Measurements from ENCODE around the gene ENDOU. TPM values are rescaled to one million over a fixed set of nuclear protein-coding genes. Genes with fewer than 3 reads are reported as not detected.

ENDOU gene
- total RNA-seq, 1 experiment from 2014 or later, result 0.39 TPM

GRCh38 chr12:47710278-47710677 lies 15.0 kb downstream of the ENDOU start:
- ChIA-PET POLR2A (ENCODE audit: unreplicated experiment) (interaction anchor here (0.6 kb wide), 1 partner anchor 70 kb away, joined by 24 read pairs; no protein-coding TSS in a partner anchor), CTCF (no interaction called here)
- H3K36me3 ChIP-seq (ENCODE audit: low read depth), result no peaks in the 10 kb centered on the region
- peaks cover 12% of the 10 kb centered on the region for H3K4me1 ChIP-seq (replicated peaks; ENCODE audit: insufficient read depth)
- H3K27ac ChIP-seq, result no peak overlapping the region
- H3K27me3 ChIP-seq (ENCODE audit: insufficient read depth, low read depth), result no peaks in the 10 kb centered on the region
- DNase-seq, result no peak
- H3F3A ChIP-seq (ENCODE audit: insufficient read depth, low read depth), result 0 out of 2 replicates have a peak, but pooled peaks cover 4% of the 10 kb centered on the region
- H3K4me3 ChIP-seq, result no peak overlapping the region
- H3K79me2 ChIP-seq (ENCODE audit: low read depth), result peaks cover 21% of the 10 kb centered on the region
- H3K9me2 ChIP-seq (ENCODE audit: insufficient read depth), result no peaks in the 10 kb centered on the region
- intact Hi-C loops (cut with micrococcal nuclease; ENCODE audit: unreplicated experiment), result no loop called here
- H3K9me3 ChIP-seq (ENCODE audit: insufficient read depth, low read depth), result no peaks in the 10 kb centered on the region
- no peak for TF ChIP-seq CTCF (conservative IDR thresholded peaks at IDR 0.05)
- TF ChIP-seq EZH2 (IDR thresholded peaks at IDR 0.05; ENCODE audit: low read depth), result no peak
- H3K4me2 ChIP-seq, result no peak overlapping the region
- no peaks in the 10 kb centered on the region for H4K20me1 ChIP-seq (ENCODE audit: insufficient read depth)
- BruUV-seq (replicated peaks), result no TSS peak
- no peak overlapping the region for H2AFZ ChIP-seq

DNA sequence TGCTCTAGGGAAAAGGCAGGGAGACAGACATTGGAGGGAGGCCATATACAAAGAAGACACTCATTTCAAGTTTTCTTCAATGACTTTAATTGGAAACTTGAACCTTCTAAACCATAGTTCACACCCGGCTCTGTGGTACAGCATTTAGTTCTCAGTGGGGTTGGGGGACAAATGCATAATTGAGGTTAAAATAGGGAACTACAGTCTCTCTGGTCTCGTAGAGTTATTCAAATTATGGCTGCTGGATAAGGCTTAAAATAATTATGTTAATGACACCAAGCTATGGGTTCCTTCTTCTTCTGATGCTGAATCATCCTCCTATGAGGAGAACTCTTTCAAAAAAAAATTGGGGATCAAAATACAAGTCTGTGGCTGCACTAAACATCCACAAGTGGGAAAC lies 15.6 kb downstream of the ENDOU start:
- intact Hi-C loops (cut with micrococcal nuclease; ENCODE audit: unreplicated experiment), result loop anchor here (5.0 kb wide), 1 partner anchor 323 kb away; no protein-coding TSS in a partner anchor
- H3K79me2 ChIP-seq (ENCODE audit: low read depth), result peaks cover 27% of the 10 kb centered on the region
- TF ChIP-seq CTCF (conservative IDR thresholded peaks at IDR 0.05), result no peak
- TF ChIP-seq EZH2 (IDR thresholded peaks at IDR 0.05; ENCODE audit: low read depth), result no peak
- H2AFZ ChIP-seq, result no peak overlapping the region
- H3K9me3 ChIP-seq (ENCODE audit: insufficient read depth, low read depth), result no peaks in the 10 kb centered on the region
- H3F3A ChIP-seq (ENCODE audit: insufficient read depth, low read depth), result 0 out of 2 replicates have a peak, but pooled peaks cover 4% of the 10 kb centered on the region
- ChIA-PET CTCF (no interaction called here), POLR2A (ENCODE audit: unreplicated experiment) (no interaction called here)
- DNase-seq, result no peak
- no peak overlapping the region for H3K4me3 ChIP-seq
- H3K4me2 ChIP-seq, result no peak overlapping the region
- H3K27ac ChIP-seq, result no peak overlapping the region
- no peaks in the 10 kb centered on the region for H3K36me3 ChIP-seq (ENCODE audit: low read depth)
- H3K4me1 ChIP-seq (replicated peaks; ENCODE audit: insufficient read depth), result peaks cover 17% of the 10 kb centered on the region
- H3K27me3 ChIP-seq (ENCODE audit: insufficient read depth, low read depth), result no peaks in the 10 kb centered on the region
- BruUV-seq (replicated peaks), result no TSS peak
- H3K9me2 ChIP-seq (ENCODE audit: insufficient read depth), result no peaks in the 10 kb centered on the region
- 0 out of 2 replicates have a peak, but pooled peaks cover 5% of the 10 kb centered on the region for H4K20me1 ChIP-seq (ENCODE audit: insufficient read depth)

DNA sequence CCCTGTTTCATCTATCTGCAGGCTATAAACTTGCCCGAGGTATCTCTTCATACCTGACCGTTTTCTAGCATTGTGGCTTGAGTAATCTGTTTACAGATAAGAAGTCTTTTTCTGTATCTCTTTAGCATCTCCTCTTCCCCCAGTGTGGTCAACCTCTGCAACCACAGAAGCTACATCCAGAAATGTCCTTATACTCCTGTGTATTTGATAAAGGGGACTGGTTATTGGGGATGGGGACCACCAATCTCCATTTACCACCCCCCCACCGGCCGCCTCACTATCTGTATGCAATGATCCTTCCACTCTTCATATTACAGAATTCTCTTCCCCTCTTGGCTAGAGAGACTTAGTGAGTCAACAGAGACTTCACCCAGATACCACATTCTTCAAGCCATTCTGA lies 16.1 kb downstream of the ENDOU start:
- no peak overlapping the region for H3K4me3 ChIP-seq
- H3K4me1 ChIP-seq (replicated peaks; ENCODE audit: insufficient read depth), result peaks cover 19% of the 10 kb centered on the region
- peaks cover 31% of the 10 kb centered on the region for H3K79me2 ChIP-seq (ENCODE audit: low read depth)
- ChIA-PET POLR2A (ENCODE audit: unreplicated experiment) (no interaction called here), CTCF (no interaction called here)
- H3K27ac ChIP-seq, result no peak overlapping the region
- H3K4me2 ChIP-seq, result no peak overlapping the region
- H3K27me3 ChIP-seq (ENCODE audit: insufficient read depth, low read depth), result no peaks in the 10 kb centered on the region
- no peak for DNase-seq
- intact Hi-C loops (cut with micrococcal nuclease; ENCODE audit: unreplicated experiment), result loop anchor here (5.0 kb wide), 1 partner anchor 323 kb away; no protein-coding TSS in a partner anchor
- H3K9me3 ChIP-seq (ENCODE audit: insufficient read depth, low read depth), result no peaks in the 10 kb centered on the region
- no peak overlapping the region for H2AFZ ChIP-seq
- no peaks in the 10 kb centered on the region for H3K36me3 ChIP-seq (ENCODE audit: low read depth)
- no TSS peak for BruUV-seq (replicated peaks)
- 0 out of 2 replicates have a peak, but pooled peaks cover 4% of the 10 kb centered on the region for H3F3A ChIP-seq (ENCODE audit: insufficient read depth, low read depth)
- H3K9me2 ChIP-seq (ENCODE audit: insufficient read depth), result no peaks in the 10 kb centered on the region
- 0 out of 2 replicates have a peak, but pooled peaks cover 5% of the 10 kb centered on the region for H4K20me1 ChIP-seq (ENCODE audit: insufficient read depth)
- no peak for TF ChIP-seq CTCF (conservative IDR thresholded peaks at IDR 0.05)

All from PC-9 (cell line).